SH-SY5Y (cell line): ENCODE measurements around the gene NPTX1.

Experiments
- GATA2 ChIP-seq: IDR thresholded peaks from 2 replicates; pipeline ENCODE4 v1.6.1; 2011; ENCODE audit warnings: mild to moderate bottlenecking, low read depth, low read length
- GATA3 ChIP-seq: IDR thresholded peaks from 2 replicates; pipeline ENCODE4 v1.6.1; 2011; ENCODE audit warnings: low read depth, mild to moderate bottlenecking, low read length, moderate library complexity

- TF ChIP-seq GATA2: no peak
- TF ChIP-seq GATA3: no peak
Observed at GRCh38 chr17:80501741-80502577, 25.6 kb upstream of the NPTX1 start.
